GM18499 (cell line): ENCODE results near the gene NANOS1.
A peak's percentile ranks its signal among the peaks of the same experiment; 100 is the strongest.

Experiments used
- ATAC-seq: cut with Tn5 transposase; IDR thresholded peaks from one replicate; pipeline ENCODE4 v1.9.1; 2021; ENCODE audit warnings: moderate number of reproducible peaks; ENCODE audit not compliant: insufficient read depth, unreplicated experiment

The NANOS1 gene

GRCh38 chr10:119029613-119030420 lies at the start of gene NANOS1:
Gene NANOS1 (plus strand): TSS chr10:119029714. CDS start chr10:119029802, 88 bp downstream.
- no peak for ATAC-seq

- no peak for ATAC-seq
These were observed 49.2 kb upstream of the NANOS1 start for GRCh38 chr10:118980135-118980865.

GRCh38 chr10:118980870-118981269 lies 48.6 kb upstream of the NANOS1 start:
- no peak for ATAC-seq

- no peak for ATAC-seq
These were observed 47.6 kb upstream of the NANOS1 start for GRCh38 chr10:118981946-118982345.

GRCh38 chr10:118982366-118982765 lies 47.1 kb upstream of the NANOS1 start:
- no peak for ATAC-seq

GRCh38 chr10:118983263-118983662 lies 46.3 kb upstream of the NANOS1 start:
- no peak for ATAC-seq

GRCh38 chr10:118985576-118985975 lies 43.9 kb upstream of the NANOS1 start:
- no peak for ATAC-seq

GRCh38 chr10:118986815-118987790 lies 42.4 kb upstream of the NANOS1 start:
- peak; percentile 59 for ATAC-seq

- no peak for ATAC-seq
These were observed 39.2 kb upstream of the NANOS1 start for GRCh38 chr10:118990326-118990725.

- no peak for ATAC-seq
These were observed 37.0 kb upstream of the NANOS1 start for GRCh38 chr10:118992496-118992895.

GRCh38 chr10:118993214-118993613 lies 36.3 kb upstream of the NANOS1 start:
- ATAC-seq = no peak

GRCh38 chr10:118994321-118994720 lies 35.2 kb upstream of the NANOS1 start:
- no peak for ATAC-seq

GRCh38 chr10:118995739-118996138 lies 33.8 kb upstream of the NANOS1 start:
- no peak for ATAC-seq

GRCh38 chr10:118997379-118997778 lies 32.1 kb upstream of the NANOS1 start:
- ATAC-seq = no peak

GRCh38 chr10:118998183-118998582 lies 31.3 kb upstream of the NANOS1 start:
- no peak for ATAC-seq

GRCh38 chr10:119001717-119002500 lies 27.6 kb upstream of the NANOS1 start:
- ATAC-seq = no peak

- no peak for ATAC-seq
These were observed 25.8 kb upstream of the NANOS1 start for GRCh38 chr10:119003572-119004289.

- ATAC-seq = no peak
These were observed 24.0 kb upstream of the NANOS1 start for GRCh38 chr10:119005362-119006043.
